Ammon's horn (tissue), 1 donor: ENCODE results near the gene SH3BGRL3.
"Not testable (repeated sequence)": the region's sequence is repeated elsewhere in the genome, so short reads cannot be mapped to it uniquely, and the experiment has no call there.

Experiments used
- DNase-seq: peaks from one replicate; pipeline ENCODE4 v3.0.0-alpha.2; 2016; ENCODE audit warnings: low spot score

Gene SH3BGRL3

GRCh38 chr1:26279456-26280332, at the start of gene SH3BGRL3:
SH3BGRL3 (plus strand) TSS chr1:26280086; CDS start chr1:26280156, 70 bp downstream.
- peak; percentile 93 for DNase-seq

GRCh38 chr1:26230682-26231081, 49.2 kb upstream of the SH3BGRL3 start:
- not testable (repeated sequence) for DNase-seq

GRCh38 chr1:26233903-26234643, 45.8 kb upstream of the SH3BGRL3 start, which contains the start of gene CEP85:
CEP85 (plus strand) TSS chr1:26234200; CDS start chr1:26239784, 5,584 bp downstream.
- peak; percentile 99 for DNase-seq

- DNase-seq = peak; percentile 17
Measured at GRCh38 chr1:26234644-26235370, 45.1 kb upstream of the SH3BGRL3 start.

GRCh38 chr1:26237230-26237966, 42.5 kb upstream of the SH3BGRL3 start:
- DNase-seq = no peak

GRCh38 chr1:26239936-26240335, 40.0 kb upstream of the SH3BGRL3 start:
- DNase-seq = peak; percentile 79

GRCh38 chr1:26252718-26253117, 27.2 kb upstream of the SH3BGRL3 start:
- DNase-seq = no peak

- DNase-seq = no peak
Measured at GRCh38 chr1:26254404-26254803, 25.5 kb upstream of the SH3BGRL3 start.

- DNase-seq = no peak
Measured at GRCh38 chr1:26257222-26257621, 22.7 kb upstream of the SH3BGRL3 start.

GRCh38 chr1:26259005-26259404, 20.9 kb upstream of the SH3BGRL3 start:
- no peak for DNase-seq

GRCh38 chr1:26259578-26259977, 20.3 kb upstream of the SH3BGRL3 start:
- DNase-seq = peak; percentile 56

- no peak for DNase-seq
Measured at GRCh38 chr1:26263212-26263611, 16.7 kb upstream of the SH3BGRL3 start.

- no peak for DNase-seq
Measured at GRCh38 chr1:26265405-26265804, 14.5 kb upstream of the SH3BGRL3 start.

GRCh38 chr1:26268290-26269197, 11.3 kb upstream of the SH3BGRL3 start:
- DNase-seq = no peak

- no peak for DNase-seq
Measured at GRCh38 chr1:26269198-26269550, 10.7 kb upstream of the SH3BGRL3 start.

GRCh38 chr1:26274801-26275425, 5.0 kb upstream of the SH3BGRL3 start:
- DNase-seq = no peak

GRCh38 chr1:26275580-26276431, 4.1 kb upstream of the SH3BGRL3 start:
- peak; percentile 93 for DNase-seq

GRCh38 chr1:26276432-26276838, 3.5 kb upstream of the SH3BGRL3 start:
- peak; percentile 84 for DNase-seq

- no peak for DNase-seq
Measured at GRCh38 chr1:26277261-26277661, 2.6 kb upstream of the SH3BGRL3 start.
